Activated T-helper 2 cell treated with anti-CD3 and anti-CD28 coated beads, Interferon-gamma antibody, Interleukin-2, Interleukin-4, amounts not matched to agents 10 μg/mL and 5 μg/mL and 100 μg/mL, durations not matched to agents 14 hours and 24 hours and 36 hours (primary cell): ENCODE measurements around the gene TFEB. TPM values are rescaled to one million over a fixed set of nuclear protein-coding genes. Genes with fewer than 3 reads are reported as not detected.

Experiments used
- DNase-seq: peaks from one replicate; pipeline ENCODE4 v3.0.0; 2021; ENCODE audit warnings: low spot score
- H3K27ac Mint-ChIP-seq: one replicate; pipeline ENCODE4 v1.8.0; 2021; ENCODE audit warnings: mixed read lengths
- H3K27me3 Mint-ChIP-seq: one replicate; pipeline ENCODE4 v1.8.0; 2021; ENCODE audit warnings: low read depth, mixed read lengths
- H3K36me3 Mint-ChIP-seq: one replicate; pipeline ENCODE4 v1.8.0; 2021; ENCODE audit warnings: low read depth, mixed read lengths
- H3K4me1 Mint-ChIP-seq: one replicate; pipeline ENCODE4 v1.8.0; 2021; ENCODE audit warnings: low read depth, mixed read lengths
- H3K4me3 Mint-ChIP-seq: one replicate; pipeline ENCODE4 v1.8.0; 2021; ENCODE audit warnings: low read depth, mild to moderate bottlenecking, moderate library complexity, mixed read lengths
- H3K9me3 Mint-ChIP-seq: one replicate; pipeline ENCODE4 v1.8.0; 2021; ENCODE audit warnings: mixed read lengths
- intact Hi-C: fragments of 100-400 bp; cut with micrococcal nuclease; formaldehyde crosslinking; loops from one replicate; pipeline ENCODE4 v1.15.1; 2023
- total RNA-seq: library from RNA; stranded (reverse); gene quantifications from 2 replicates; pipeline ENCODE4 v1.2.3, GENCODE V29; 2022

Gene TFEB
- total RNA-seq, 1 donor from 2014 or later, result 13.4 TPM

DNA sequence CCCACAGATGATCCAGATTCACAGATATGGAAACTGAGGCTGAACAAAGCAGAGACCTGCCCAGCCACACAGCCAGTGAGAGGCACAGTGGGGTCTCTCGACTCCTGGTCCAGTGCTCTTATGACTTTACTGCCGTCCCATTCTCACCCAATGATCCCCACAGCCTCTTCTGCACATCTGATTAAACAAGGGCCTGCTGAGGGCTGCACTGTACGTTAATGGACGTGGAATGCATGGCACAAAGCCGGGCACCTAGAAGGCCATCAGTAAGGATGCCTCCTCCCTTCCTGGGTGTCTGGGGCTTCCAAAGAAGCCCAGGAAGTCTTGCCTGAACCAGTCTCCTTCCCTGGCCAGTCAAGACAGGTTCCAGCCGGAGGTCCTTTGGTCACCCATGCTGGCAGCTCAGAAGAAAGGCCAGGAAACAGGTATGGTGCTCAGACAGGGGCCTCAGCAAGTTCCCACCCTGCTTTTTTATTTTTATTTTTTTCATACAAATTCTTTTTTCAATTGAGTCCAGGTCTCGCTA lies 3.8 kb downstream of the TFEB start:
- H3K36me3 Mint-ChIP-seq, result no peaks in the 10 kb centered on the region

DNA sequence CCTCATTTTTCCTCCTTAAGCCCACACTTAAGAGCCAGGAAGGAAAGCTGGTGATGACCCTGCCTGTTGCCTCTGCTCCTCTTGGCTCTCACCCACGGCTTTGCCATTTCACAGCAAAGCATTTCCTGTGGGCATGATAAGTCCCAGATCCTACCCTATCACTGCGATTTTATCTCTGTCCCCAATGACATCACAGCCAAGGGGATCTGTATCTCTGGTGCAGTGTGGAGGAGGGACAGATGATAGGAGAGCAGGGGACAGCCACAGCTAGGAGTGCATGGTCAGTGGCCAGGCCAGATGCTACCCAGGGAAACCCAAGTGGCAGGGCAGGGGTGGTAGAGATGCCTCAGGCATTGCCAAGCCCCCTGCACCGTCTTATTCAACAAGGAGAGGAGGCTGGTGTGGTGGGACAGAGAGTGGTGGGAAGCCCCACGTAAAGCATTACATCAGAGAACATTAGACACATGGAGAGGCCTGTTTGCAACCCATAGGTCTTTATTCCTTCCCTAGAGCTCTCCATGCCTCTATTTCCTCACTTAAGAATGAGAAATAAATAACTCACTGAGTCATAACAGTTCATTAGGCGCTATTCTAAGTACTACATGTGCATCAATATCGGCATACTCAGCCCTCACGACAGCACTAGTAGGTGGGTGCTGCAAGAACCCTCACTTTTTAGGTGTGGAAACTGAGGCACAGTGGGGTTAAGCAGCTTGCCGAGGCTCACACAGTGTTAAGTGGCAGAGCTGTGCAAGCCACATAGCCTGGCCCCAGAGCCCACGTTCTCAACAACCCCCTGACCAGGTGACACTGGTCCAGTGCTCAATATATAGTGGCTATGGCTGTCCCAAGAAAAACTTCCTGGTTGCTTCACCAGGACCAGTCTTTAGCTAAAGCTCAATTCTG lies 4.6 kb downstream of the TFEB start:
- no peaks in the 10 kb centered on the region for H3K9me3 Mint-ChIP-seq
- no peak for DNase-seq
- intact Hi-C loops, result loop anchor here (10.0 kb wide), 1 partner anchor 656 kb away; the partner anchor contains the start of genes NFYA and OARD1
- H3K4me1 Mint-ChIP-seq, result peaks cover 33% of the 10 kb centered on the region
- H3K36me3 Mint-ChIP-seq, result no peaks in the 10 kb centered on the region
- H3K27me3 Mint-ChIP-seq, result no peaks in the 10 kb centered on the region
- no peak overlapping the region for H3K4me3 Mint-ChIP-seq
- no peak overlapping the region for H3K27ac Mint-ChIP-seq

More for the DNA sequence above, 3.8 kb downstream of the TFEB start:
- Mint-ChIP-seq H3K4me3 (no peak overlapping the region), H3K9me3 (no peaks in the 10 kb centered on the region), H3K4me1 (peaks cover 35% of the 10 kb centered on the region), H3K27me3 (no peaks in the 10 kb centered on the region), H3K27ac (no peak overlapping the region)
- DNase-seq, result no peak
- intact Hi-C loops, result loop anchor here (10.0 kb wide), 1 partner anchor 657 kb away; the partner anchor contains the start of genes NFYA and OARD1

DNA sequence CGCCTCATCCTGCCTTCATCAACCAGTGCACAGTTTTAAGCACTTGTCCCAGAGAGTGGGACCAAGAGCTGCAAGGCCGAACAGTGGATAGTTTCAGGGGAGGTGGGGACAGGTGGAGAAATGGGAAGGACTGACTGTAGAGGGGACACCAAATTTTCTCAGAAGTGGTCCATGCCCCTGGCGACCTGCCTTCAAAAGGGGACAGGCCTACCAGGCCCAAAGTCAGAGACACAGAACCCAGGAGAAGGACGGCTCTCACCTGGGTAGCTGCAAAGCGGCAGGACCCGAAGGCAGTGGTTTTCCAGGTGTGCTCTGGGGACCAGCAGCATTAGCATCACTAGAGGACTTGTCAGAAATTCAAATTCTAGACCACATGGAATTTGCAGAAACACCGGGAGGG lies 5.8 kb downstream of the TFEB start:
- peaks cover 30% of the 10 kb centered on the region for H3K4me1 Mint-ChIP-seq
- H3K27ac Mint-ChIP-seq, result no peak overlapping the region
- no peak for DNase-seq
- no peaks in the 10 kb centered on the region for H3K9me3 Mint-ChIP-seq
- no peaks in the 10 kb centered on the region for H3K36me3 Mint-ChIP-seq
- no peaks in the 10 kb centered on the region for H3K27me3 Mint-ChIP-seq
- no peak overlapping the region for H3K4me3 Mint-ChIP-seq
- intact Hi-C loops, result loop anchor here (10.0 kb wide), 1 partner anchor 655 kb away; the partner anchor contains the start of genes NFYA and OARD1

GRCh38 chr6:41728954-41729353 lies 6.5 kb downstream of the TFEB start:
- intact Hi-C loops, result no loop called here
- H3K4me1 Mint-ChIP-seq, result peaks cover 30% of the 10 kb centered on the region
- H3K27ac Mint-ChIP-seq, result no peak overlapping the region
- no peak overlapping the region for H3K4me3 Mint-ChIP-seq
- no peak for DNase-seq
- no peaks in the 10 kb centered on the region for H3K36me3 Mint-ChIP-seq
- H3K9me3 Mint-ChIP-seq, result no peaks in the 10 kb centered on the region
- H3K27me3 Mint-ChIP-seq, result no peaks in the 10 kb centered on the region

GRCh38 chr6:41728073-41728936 lies 7.1 kb downstream of the TFEB start:
- intact Hi-C loops, result no loop called here
- DNase-seq, result no peak
- Mint-ChIP-seq H3K4me1 (peaks cover 27% of the 10 kb centered on the region), H3K4me3 (no peak overlapping the region), H3K27ac (no peak overlapping the region), H3K9me3 (no peaks in the 10 kb centered on the region), H3K36me3 (no peaks in the 10 kb centered on the region), H3K27me3 (no peaks in the 10 kb centered on the region)

GRCh38 chr6:41727705-41728072 lies 7.7 kb downstream of the TFEB start:
- no peaks in the 10 kb centered on the region for H3K27me3 Mint-ChIP-seq
- H3K27ac Mint-ChIP-seq, result no peak overlapping the region
- DNase-seq, result no peak
- H3K9me3 Mint-ChIP-seq, result no peaks in the 10 kb centered on the region
- no peaks in the 10 kb centered on the region for H3K36me3 Mint-ChIP-seq
- no peak overlapping the region for H3K4me3 Mint-ChIP-seq
- H3K4me1 Mint-ChIP-seq, result peaks cover 23% of the 10 kb centered on the region
- intact Hi-C loops, result no loop called here

DNA sequence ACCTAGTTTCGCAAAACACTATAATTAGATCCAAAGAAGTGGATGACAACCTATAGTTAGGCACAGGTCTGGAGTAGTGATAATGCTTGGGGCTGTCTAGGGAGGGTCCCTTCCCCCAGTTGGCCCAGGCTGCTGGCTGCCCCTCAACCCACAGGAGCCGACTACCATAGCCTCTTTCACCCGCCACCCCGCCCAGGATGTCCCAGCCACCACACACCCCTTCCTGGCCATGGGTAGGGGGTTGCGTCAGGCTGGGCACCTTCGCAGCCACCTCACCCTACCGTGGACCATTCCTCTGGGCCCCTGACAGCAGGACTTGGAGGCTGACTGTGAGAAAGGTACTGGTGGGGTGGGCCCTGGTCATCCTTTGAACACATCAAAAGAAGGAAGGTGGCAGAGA lies 8.5 kb downstream of the TFEB start:
- H3K4me1 Mint-ChIP-seq, result peaks cover 20% of the 10 kb centered on the region
- H3K27ac Mint-ChIP-seq, result no peak overlapping the region
- no peaks in the 10 kb centered on the region for H3K27me3 Mint-ChIP-seq
- DNase-seq, result no peak
- H3K9me3 Mint-ChIP-seq, result no peaks in the 10 kb centered on the region
- intact Hi-C loops, result no loop called here
- H3K4me3 Mint-ChIP-seq, result no peak overlapping the region
- no peaks in the 10 kb centered on the region for H3K36me3 Mint-ChIP-seq

- Mint-ChIP-seq H3K4me3 (no peak overlapping the region), H3K36me3 (no peaks in the 10 kb centered on the region), H3K27ac (no peak overlapping the region), H3K4me1 (peaks cover 5% of the 10 kb centered on the region), H3K27me3 (no peaks in the 10 kb centered on the region), H3K9me3 (no peaks in the 10 kb centered on the region)
- DNase-seq, result no peak
- intact Hi-C loops, result no loop called here
These were observed 10.6 kb downstream of the TFEB start for GRCh38 chr6:41724586-41725501.

GRCh38 chr6:41724228-41724580 lies 11.2 kb downstream of the TFEB start:
- H3K9me3 Mint-ChIP-seq, result no peaks in the 10 kb centered on the region
- no peak overlapping the region for H3K27ac Mint-ChIP-seq
- intact Hi-C loops, result no loop called here
- H3K4me3 Mint-ChIP-seq, result no peak overlapping the region
- no peak for DNase-seq
- peaks cover 5% of the 10 kb centered on the region for H3K4me1 Mint-ChIP-seq
- no peaks in the 10 kb centered on the region for H3K36me3 Mint-ChIP-seq
- H3K27me3 Mint-ChIP-seq, result no peaks in the 10 kb centered on the region

DNA sequence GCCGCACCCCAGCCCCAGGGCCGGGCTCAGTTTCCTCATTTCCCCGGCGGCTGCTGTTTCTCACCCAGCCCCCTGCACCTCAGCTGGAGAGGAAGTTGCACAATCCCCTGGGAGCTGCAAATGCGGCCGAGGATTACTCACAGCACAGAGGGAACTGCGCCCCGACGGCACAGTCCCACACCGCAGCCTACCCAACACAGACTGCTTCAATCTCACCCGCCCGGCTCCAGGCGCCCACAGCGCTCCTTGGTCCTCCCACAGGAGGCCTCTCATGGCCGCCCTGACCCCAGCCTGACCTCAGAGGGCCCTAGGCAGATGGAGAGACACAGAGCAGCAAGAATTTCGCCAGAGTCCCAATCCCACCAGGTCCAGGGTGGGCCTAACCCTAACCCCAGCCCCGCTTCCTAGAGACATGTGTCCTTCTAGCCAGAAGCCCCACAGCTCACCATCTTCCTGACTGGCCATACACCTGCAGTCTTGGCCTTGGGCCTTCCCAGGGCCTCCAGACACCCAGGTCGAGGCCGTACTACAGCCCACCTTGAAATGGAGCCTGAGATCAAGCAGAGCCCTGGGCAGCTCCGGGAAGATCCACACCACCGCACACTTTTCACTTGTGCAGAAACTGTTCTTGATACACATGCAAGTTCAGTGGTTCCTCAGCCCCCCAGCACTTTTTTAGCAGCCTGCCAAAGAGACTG lies 11.7 kb downstream of the TFEB start:
- no peaks in the 10 kb centered on the region for H3K36me3 Mint-ChIP-seq
- H3K4me1 Mint-ChIP-seq, result peaks cover 5% of the 10 kb centered on the region
- intact Hi-C loops, result no loop called here
- H3K27me3 Mint-ChIP-seq, result no peaks in the 10 kb centered on the region
- H3K9me3 Mint-ChIP-seq, result no peaks in the 10 kb centered on the region
- H3K4me3 Mint-ChIP-seq, result no peak overlapping the region
- H3K27ac Mint-ChIP-seq, result no peak overlapping the region
- DNase-seq, result no peak

DNA sequence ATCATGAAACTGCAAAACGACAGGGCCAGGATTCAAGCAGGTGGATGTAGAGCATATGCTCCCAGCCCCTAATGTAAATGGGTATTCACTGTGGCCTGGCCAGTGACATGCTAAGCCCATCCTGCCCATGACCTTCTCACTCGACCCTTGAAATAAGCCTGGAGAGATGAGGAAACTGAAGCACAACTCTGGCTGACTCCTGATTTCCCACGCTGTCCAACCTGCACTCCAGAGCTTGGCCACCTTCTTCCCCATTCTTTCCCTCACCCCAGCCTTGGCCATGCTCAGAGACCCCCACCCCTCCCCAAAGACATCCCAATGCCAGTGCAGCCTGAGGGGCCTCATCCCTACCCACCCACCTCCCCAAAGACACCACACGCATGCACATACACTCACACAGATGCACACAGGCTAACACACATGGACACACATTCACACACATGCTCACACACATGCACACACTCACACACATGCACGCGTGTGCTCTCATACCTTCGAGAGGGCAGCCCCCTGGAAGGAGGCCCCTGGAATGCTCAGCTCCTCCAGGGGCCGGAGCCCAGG lies 12.4 kb downstream of the TFEB start:
- Mint-ChIP-seq H3K27me3 (no peaks in the 10 kb centered on the region), H3K27ac (no peak overlapping the region), H3K4me3 (no peak overlapping the region), H3K36me3 (no peaks in the 10 kb centered on the region), H3K4me1 (peaks cover 5% of the 10 kb centered on the region), H3K9me3 (no peaks in the 10 kb centered on the region)
- DNase-seq, result no peak
- intact Hi-C loops, result no loop called here
